Gastrocnemius medialis (tissue), 4 donors: Measurements from ENCODE around the gene CLEC5A. TPM values are rescaled to one million over a fixed set of nuclear protein-coding genes. Genes with fewer than 3 reads are reported as not detected.

Source experiments
- ATAC-seq, 2 donors: fragments of 150-250 bp; one replicate each; pipeline ENCODE4 v1.9.1; 2016
- DNase-seq, 2 donors: peaks; one replicate each; pipeline ENCODE4 v3.0.0-alpha.2; 2019
- H3K27ac ChIP-seq, 4 donors: fragments of 200-600 bp; sonication (generic); 1 replicate in 1 of 4; 2 replicates in 3 of 4; pipeline ENCODE4 v1.5.1; 2016 to 2018; ENCODE audit warnings: mild to moderate bottlenecking in 2 of 4, moderate library complexity in 1 of 4
- H3K27me3 ChIP-seq, 3 donors: fragments of 200-600 bp; sonication (generic) in 2 of 3; 1 replicate in 1 of 3; 2 replicates in 2 of 3; pipeline versions ENCODE4 v1.5.1 to v1.6.0; 2016 to 2019; ENCODE audit warnings: mild to moderate bottlenecking in 1 of 3, moderate library complexity in 1 of 3
- H3K36me3 ChIP-seq, 2 donors: fragments of 200-600 bp; sonication (generic) in 1 of 2; one replicate each; pipeline ENCODE4 v1.5.1; 2017 to 2018
- H3K4me1 ChIP-seq, 2 donors: fragments of 200-600 bp; sonication (generic) in 1 of 2; one replicate each; pipeline ENCODE4 v1.5.1; 2016 to 2017; ENCODE audit warnings: mild to moderate bottlenecking in 2 of 2
- H3K4me3 ChIP-seq, 4 donors: fragments of 200-600 bp; sonication (generic) in 3 of 4; 1 replicate in 1 of 4; 2 replicates in 3 of 4; pipeline ENCODE4 v1.5.1; 2016 to 2019; ENCODE audit warnings: mild to moderate bottlenecking in 2 of 4
- H3K9me3 ChIP-seq, 3 donors: fragments of 200-600 bp; sonication (generic) in 2 of 3; 1 replicate in 1 of 3; 2 replicates in 2 of 3; pipeline ENCODE4 v1.5.1; 2016 to 2019
- CTCF ChIP-seq, 5 experiments: fragments of 450-650 bp in 3 of 5; fragments of 200-600 bp in 2 of 5; sonication (generic) in 2 of 5; IDR thresholded peaks in 4 of 5; conservative IDR thresholded peaks in 1 of 5; 1 replicate in 4 of 5; 2 replicates in 1 of 5; pipeline ENCODE4 v1.5.1; 2016 to 2019; ENCODE audit warnings: antibody characterized with exemption in 5 of 5, mild to moderate bottlenecking in 3 of 5, moderate library complexity in 3 of 5
- POLR2A ChIP-seq, 2 donors: fragments of 450-650 bp; IDR thresholded peaks; one replicate each; pipeline ENCODE4 v1.6.1; 2017; ENCODE audit warnings: antibody characterized with exemption in 2 of 2, mild to moderate bottlenecking in 2 of 2, moderate library complexity in 2 of 2
- in situ Hi-C, 4 donors: fragments of 200-750 bp; cut with MboI; loops; one replicate each; pipeline versions ENCODE4 v1.15.0 to v1.8.0; 2017; ENCODE audit warnings: low sequenced_read_pairs in 4 of 4
- intact Hi-C: fragments of 100-400 bp; cut with DNase I; formaldehyde crosslinking; loops from one replicate; pipeline ENCODE4 v1.15.1; 2023; ENCODE audit warnings: low total_unique reads
- total RNA-seq, 4 donors: library from RNA; depleted of rRNA; stranded (reverse); fragments of >200 nt; gene quantifications; one replicate each; pipeline versions ENCODE4 v1.1.0 to v1.2.3, GENCODE V29; 2016

CLEC5A gene
- total RNA-seq, 4 donors from 2014 or later: not detected

GRCh38 chr7:141949911-141950310 is 3.1 kb upstream of the CLEC5A start:
- no peaks in the 10 kb centered on the region for H3K36me3 ChIP-seq
- no peaks in the 10 kb centered on the region for H3K27me3 ChIP-seq
- intact Hi-C loops (no loop called here), in situ Hi-C loops (no loop called here)
- H3K27ac ChIP-seq: no peak overlapping the region
- DNase-seq (no peak), ATAC-seq (no peak)
- H3K9me3 ChIP-seq: no peaks in the 10 kb centered on the region
- TF ChIP-seq CTCF (IDR thresholded peaks at IDR 0.05 in 4 of 5, conservative IDR thresholded peaks at IDR 0.05 in 1 of 5) (no peak), POLR2A (IDR thresholded peaks at IDR 0.05) (no peak)
- H3K4me1 ChIP-seq: no peaks in the 10 kb centered on the region
- H3K4me3 ChIP-seq: no peak overlapping the region

- no peak for TF ChIP-seq POLR2A (IDR thresholded peaks at IDR 0.05)
- TF ChIP-seq CTCF (IDR thresholded peaks at IDR 0.05 in 4 of 5, conservative IDR thresholded peaks at IDR 0.05 in 1 of 5): no peak
- in situ Hi-C loops: no loop called here
- Histone ChIP-seq H3K4me1 (no peaks in the 10 kb centered on the region), H3K27ac (no peak overlapping the region), H3K36me3 (no peaks in the 10 kb centered on the region), H3K4me3 (no peak overlapping the region), H3K9me3 (no peaks in the 10 kb centered on the region), H3K27me3 (no peaks in the 10 kb centered on the region)
- DNase-seq (no peak), ATAC-seq (no peak)
- intact Hi-C loops: no loop called here
Measured at GRCh38 chr7:141949451-141949850, 2.7 kb upstream of the CLEC5A start.

- Histone ChIP-seq H3K27me3 (no peaks in the 10 kb centered on the region), H3K4me1 (no peaks in the 10 kb centered on the region), H3K9me3 (no peaks in the 10 kb centered on the region), H3K27ac (no peak overlapping the region), H3K36me3 (no peaks in the 10 kb centered on the region), H3K4me3 (no peak overlapping the region)
- no peak for ATAC-seq
- in situ Hi-C loops (no loop called here), intact Hi-C loops (no loop called here)
- TF ChIP-seq CTCF (IDR thresholded peaks at IDR 0.05 in 4 of 5, conservative IDR thresholded peaks at IDR 0.05 in 1 of 5) (no peak), POLR2A (IDR thresholded peaks at IDR 0.05) (no peak)
- DNase-seq: no peak
Measured at GRCh38 chr7:141949021-141949420, 2.2 kb upstream of the CLEC5A start.

GRCh38 chr7:141945356-141945755 is 1.4 kb downstream of the CLEC5A start:
- no peak for TF ChIP-seq POLR2A (IDR thresholded peaks at IDR 0.05)
- no peak for TF ChIP-seq CTCF (IDR thresholded peaks at IDR 0.05 in 4 of 5, conservative IDR thresholded peaks at IDR 0.05 in 1 of 5)
- DNase-seq (no peak), ATAC-seq (no peak)
- no peaks in the 10 kb centered on the region for H3K4me1 ChIP-seq
- in situ Hi-C loops (no loop called here), intact Hi-C loops (no loop called here)
- no peaks in the 10 kb centered on the region for H3K27me3 ChIP-seq
- H3K27ac ChIP-seq: no peak overlapping the region
- H3K4me3 ChIP-seq: no peak overlapping the region
- H3K36me3 ChIP-seq: no peaks in the 10 kb centered on the region
- no peaks in the 10 kb centered on the region for H3K9me3 ChIP-seq

- in situ Hi-C loops (no loop called here), intact Hi-C loops (no loop called here)
- DNase-seq (no peak), ATAC-seq (no peak)
- no peak overlapping the region for H3K27ac ChIP-seq
- TF ChIP-seq CTCF (IDR thresholded peaks at IDR 0.05 in 4 of 5, conservative IDR thresholded peaks at IDR 0.05 in 1 of 5) (no peak), POLR2A (IDR thresholded peaks at IDR 0.05) (no peak)
- no peaks in the 10 kb centered on the region for H3K9me3 ChIP-seq
- H3K36me3 ChIP-seq: no peaks in the 10 kb centered on the region
- H3K4me1 ChIP-seq: no peaks in the 10 kb centered on the region
- H3K4me3 ChIP-seq: no peak overlapping the region
- H3K27me3 ChIP-seq: no peaks in the 10 kb centered on the region
Measured at GRCh38 chr7:141944811-141945210, 2.0 kb downstream of the CLEC5A start.
